ENCODE results near the gene CCDC197.

The CCDC197 gene

DNA sequence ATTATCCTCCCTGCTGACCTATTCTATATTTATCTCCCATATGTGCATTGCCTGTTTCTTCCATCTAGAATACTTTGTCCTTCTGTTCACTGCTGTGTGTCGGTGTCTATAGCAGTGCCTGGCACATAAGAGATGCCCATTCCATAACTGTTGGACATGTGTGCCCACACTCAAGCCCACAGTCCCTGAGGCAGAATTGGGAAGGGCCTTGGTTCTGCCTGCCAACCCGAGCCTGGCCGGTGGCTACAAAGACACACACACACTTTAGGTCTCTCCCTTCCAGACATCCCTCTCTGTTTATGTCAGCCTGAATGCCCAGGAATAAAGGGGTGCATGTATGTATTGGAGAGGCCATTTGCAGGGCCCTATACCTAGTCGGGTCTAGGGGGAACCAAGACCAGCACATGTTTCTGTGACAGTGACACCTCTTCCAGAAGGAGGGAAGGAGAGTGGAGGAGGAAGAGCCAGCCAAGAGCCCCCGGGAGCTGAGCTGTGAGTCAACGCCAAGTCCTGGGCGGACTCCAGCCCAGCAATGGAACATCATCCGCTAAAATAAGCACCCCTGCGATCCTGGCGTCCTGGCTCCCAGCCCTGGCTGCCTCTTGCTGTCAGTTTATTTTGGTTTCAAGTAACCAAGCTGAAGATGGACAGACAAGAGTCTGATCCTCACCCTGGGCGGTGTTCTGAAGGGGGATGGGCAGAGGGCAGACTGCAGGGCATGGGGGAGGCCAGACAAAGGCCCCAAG lies 16.5 kb upstream of the CCDC197 start:
- no peaks in the 10 kb centered on the region for H3K27me3 ChIP-seq (ENCODE audit: insufficient read depth, poor library complexity, severe bottlenecking)
- H3K27ac ChIP-seq (ENCODE audit: poor library complexity, severe bottlenecking): no peak overlapping the region
- ATAC-seq (ENCODE audit: low read depth) (no peak), DNase-seq (ENCODE audit: low spot score) (no peak)
- H3K9me3 ChIP-seq (ENCODE audit: severe bottlenecking): no peaks in the 10 kb centered on the region
- H3K36me3 ChIP-seq (ENCODE audit: low read depth): no peaks in the 10 kb centered on the region
- TF ChIP-seq, protein P1, sequence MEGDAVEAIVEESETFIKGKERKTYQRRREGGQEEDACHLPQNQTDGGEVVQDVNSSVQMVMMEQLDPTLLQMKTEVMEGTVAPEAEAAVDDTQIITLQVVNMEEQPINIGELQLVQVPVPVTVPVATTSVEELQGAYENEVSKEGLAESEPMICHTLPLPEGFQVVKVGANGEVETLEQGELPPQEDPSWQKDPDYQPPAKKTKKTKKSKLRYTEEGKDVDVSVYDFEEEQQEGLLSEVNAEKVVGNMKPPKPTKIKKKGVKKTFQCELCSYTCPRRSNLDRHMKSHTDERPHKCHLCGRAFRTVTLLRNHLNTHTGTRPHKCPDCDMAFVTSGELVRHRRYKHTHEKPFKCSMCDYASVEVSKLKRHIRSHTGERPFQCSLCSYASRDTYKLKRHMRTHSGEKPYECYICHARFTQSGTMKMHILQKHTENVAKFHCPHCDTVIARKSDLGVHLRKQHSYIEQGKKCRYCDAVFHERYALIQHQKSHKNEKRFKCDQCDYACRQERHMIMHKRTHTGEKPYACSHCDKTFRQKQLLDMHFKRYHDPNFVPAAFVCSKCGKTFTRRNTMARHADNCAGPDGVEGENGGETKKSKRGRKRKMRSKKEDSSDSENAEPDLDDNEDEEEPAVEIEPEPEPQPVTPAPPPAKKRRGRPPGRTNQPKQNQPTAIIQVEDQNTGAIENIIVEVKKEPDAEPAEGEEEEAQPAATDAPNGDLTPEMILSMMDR (IDR thresholded peaks at IDR 0.05; ENCODE audit: poor library complexity, severe bottlenecking): no peak
- no peaks in the 10 kb centered on the region for H3K4me1 ChIP-seq (ENCODE audit: insufficient read depth, poor library complexity, severe bottlenecking)
- no peak overlapping the region for H3K4me3 ChIP-seq (ENCODE audit: severe bottlenecking)

DNA sequence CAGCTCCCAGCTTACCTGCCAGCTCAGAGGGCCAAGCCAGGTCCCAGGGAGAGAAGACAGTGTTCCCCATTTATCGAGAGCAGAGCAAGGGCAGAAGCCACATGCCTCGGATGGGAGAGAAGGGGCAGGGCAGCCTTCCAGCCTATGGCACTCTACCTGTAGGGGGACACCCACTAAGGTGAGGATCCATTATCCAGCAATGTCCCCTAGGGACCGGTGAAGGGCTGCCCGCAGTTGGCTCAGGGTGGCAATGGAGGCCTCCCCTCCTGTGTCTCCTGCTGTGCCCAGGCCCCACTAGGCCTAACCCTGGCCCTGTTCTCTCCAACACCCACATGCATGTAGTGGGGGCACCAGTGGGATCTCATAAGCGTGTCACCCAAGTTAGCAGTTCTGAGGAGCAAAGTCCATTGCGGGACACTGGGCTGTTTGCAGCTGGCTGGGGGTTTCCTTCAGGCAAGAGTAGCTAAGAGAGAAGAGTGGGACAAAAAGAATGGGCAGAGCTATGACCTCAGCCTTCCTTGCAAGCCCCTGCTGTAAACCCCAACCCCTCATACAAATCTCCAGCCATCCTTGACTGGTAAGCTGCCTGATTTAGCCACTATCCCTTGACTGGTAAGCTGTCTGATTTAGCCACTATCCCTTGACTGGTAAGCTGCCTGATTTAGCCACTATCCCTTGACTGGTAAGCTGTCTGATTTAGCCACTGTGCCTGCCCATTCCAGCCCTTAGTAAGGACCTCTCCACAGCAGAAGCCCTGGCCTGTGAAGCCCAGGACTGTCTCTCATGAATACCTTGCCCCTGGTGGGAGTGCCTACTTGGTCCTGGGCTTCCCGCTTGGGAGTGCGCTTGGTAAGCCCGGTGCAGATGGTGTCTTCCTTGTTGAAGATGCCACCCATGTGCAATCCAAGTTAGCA lies 15.5 kb upstream of the CCDC197 start:
- no peaks in the 10 kb centered on the region for H3K4me1 ChIP-seq (ENCODE audit: insufficient read depth, poor library complexity, severe bottlenecking)
- no peak for ATAC-seq (ENCODE audit: low read depth)
- DNase-seq (ENCODE audit: low spot score): no peak
- H3K36me3 ChIP-seq (ENCODE audit: low read depth): no peaks in the 10 kb centered on the region
- H3K4me3 ChIP-seq (ENCODE audit: severe bottlenecking): no peak overlapping the region
- TF ChIP-seq, protein P1 (IDR thresholded peaks at IDR 0.05; ENCODE audit: poor library complexity, severe bottlenecking): no peak
- no peaks in the 10 kb centered on the region for H3K27me3 ChIP-seq (ENCODE audit: insufficient read depth, poor library complexity, severe bottlenecking)
- H3K9me3 ChIP-seq (ENCODE audit: severe bottlenecking): no peaks in the 10 kb centered on the region
- no peak overlapping the region for H3K27ac ChIP-seq (ENCODE audit: poor library complexity, severe bottlenecking)

DNA sequence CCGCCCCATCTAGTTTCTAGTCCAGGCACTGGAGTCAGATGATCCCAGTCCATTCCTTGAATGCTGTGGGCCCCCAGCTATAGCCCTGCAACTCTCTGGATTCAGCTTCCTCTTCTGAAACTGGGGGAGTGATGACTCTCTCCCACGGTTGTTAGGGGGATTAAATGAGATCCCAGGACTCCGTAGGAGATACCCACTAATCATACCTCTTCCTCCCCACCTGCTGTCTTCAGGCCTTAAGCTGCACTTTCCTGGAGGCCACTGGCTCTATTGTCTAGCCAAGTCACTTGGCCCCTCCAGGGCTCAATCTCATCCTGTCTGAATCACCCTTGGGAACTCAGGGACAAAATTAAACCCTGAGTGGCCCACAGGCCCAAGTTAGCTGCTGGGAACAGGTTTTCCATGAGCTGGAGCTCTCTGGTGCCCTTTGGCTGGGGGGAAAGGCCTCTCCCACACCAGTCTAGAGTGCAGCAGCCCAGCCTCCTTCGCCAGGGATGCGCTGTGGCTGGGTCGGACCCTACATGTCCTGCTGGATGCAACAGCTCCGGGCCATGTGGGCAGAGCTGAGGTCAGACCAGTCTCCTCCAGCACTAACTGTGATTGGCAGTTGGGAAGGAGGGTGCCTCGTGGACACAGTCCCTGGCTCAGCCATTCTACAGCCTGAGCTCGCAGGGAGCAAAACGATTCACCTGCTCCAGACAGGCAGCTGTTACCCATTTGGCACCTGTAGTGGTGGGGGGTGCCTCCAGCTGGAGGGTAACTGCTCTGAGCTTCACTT lies 14.7 kb upstream of the CCDC197 start:
- H3K4me1 ChIP-seq (ENCODE audit: insufficient read depth, poor library complexity, severe bottlenecking): peaks cover 4% of the 10 kb centered on the region
- H3K9me3 ChIP-seq (ENCODE audit: severe bottlenecking): no peaks in the 10 kb centered on the region
- H3K27ac ChIP-seq (ENCODE audit: poor library complexity, severe bottlenecking): no peak overlapping the region
- no peak for DNase-seq (ENCODE audit: low spot score)
- H3K27me3 ChIP-seq (ENCODE audit: insufficient read depth, poor library complexity, severe bottlenecking): no peaks in the 10 kb centered on the region
- H3K36me3 ChIP-seq (ENCODE audit: low read depth): no peaks in the 10 kb centered on the region
- TF ChIP-seq, protein P1 (IDR thresholded peaks at IDR 0.05; ENCODE audit: poor library complexity, severe bottlenecking): no peak
- H3K4me3 ChIP-seq (ENCODE audit: severe bottlenecking): no peak overlapping the region
- ATAC-seq (ENCODE audit: low read depth): no peak

DNA sequence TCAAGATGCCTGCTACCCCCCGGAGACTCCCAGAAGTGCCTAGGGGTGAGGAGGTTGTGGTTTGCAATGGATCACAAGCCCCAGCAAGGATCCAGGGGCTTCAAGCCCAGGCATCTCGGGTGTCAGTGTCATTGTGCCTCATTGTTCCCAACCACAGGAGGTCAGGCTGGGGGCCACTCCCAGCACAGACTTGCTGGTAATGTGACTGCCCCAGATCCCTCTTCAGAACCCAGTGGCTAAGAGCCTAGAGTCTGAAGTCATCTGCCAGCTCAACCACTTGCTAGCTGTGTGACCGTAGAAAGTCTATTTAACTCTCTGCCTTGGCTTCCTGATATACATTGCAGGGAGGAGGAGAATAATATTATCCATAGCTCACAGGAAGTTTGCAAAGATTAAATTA lies 13.0 kb upstream of the CCDC197 start:
- ATAC-seq (ENCODE audit: low read depth) (no peak), DNase-seq (ENCODE audit: low spot score) (no peak)
- peaks cover 4% of the 10 kb centered on the region for H3K4me1 ChIP-seq (ENCODE audit: insufficient read depth, poor library complexity, severe bottlenecking)
- H3K27ac ChIP-seq (ENCODE audit: poor library complexity, severe bottlenecking): no peak overlapping the region
- H3K4me3 ChIP-seq (ENCODE audit: severe bottlenecking): no peak overlapping the region
- no peaks in the 10 kb centered on the region for H3K36me3 ChIP-seq (ENCODE audit: low read depth)
- TF ChIP-seq, protein P1 (IDR thresholded peaks at IDR 0.05; ENCODE audit: poor library complexity, severe bottlenecking): no peak
- H3K9me3 ChIP-seq (ENCODE audit: severe bottlenecking): no peaks in the 10 kb centered on the region
- H3K27me3 ChIP-seq (ENCODE audit: insufficient read depth, poor library complexity, severe bottlenecking): no peaks in the 10 kb centered on the region
